Measurements from ENCODE around the gene LRR1. TPM values are rescaled to one million over a fixed set of nuclear protein-coding genes. Genes with fewer than 3 reads are reported as not detected.

Gene LRR1
- total RNA-seq, 6 experiments from 2014 or later: 3.1 to 5.6 (median 4.3) TPM

GRCh38 chr14:49659526-49660455 lies 61.1 kb downstream of the LRR1 start:
- Histone ChIP-seq H3K4me1 (no peaks in the 10 kb centered on the region), H3K27me3 (no peaks in the 10 kb centered on the region), H3K4me3 (no peak overlapping the region), H3K36me3 (no peaks in the 10 kb centered on the region), H3K27ac (no peak overlapping the region), H3K9me3 (no peaks in the 10 kb centered on the region)
- no peak for TF ChIP-seq POLR2A (IDR thresholded peaks at IDR 0.05)
- TF ChIP-seq, protein P1, sequence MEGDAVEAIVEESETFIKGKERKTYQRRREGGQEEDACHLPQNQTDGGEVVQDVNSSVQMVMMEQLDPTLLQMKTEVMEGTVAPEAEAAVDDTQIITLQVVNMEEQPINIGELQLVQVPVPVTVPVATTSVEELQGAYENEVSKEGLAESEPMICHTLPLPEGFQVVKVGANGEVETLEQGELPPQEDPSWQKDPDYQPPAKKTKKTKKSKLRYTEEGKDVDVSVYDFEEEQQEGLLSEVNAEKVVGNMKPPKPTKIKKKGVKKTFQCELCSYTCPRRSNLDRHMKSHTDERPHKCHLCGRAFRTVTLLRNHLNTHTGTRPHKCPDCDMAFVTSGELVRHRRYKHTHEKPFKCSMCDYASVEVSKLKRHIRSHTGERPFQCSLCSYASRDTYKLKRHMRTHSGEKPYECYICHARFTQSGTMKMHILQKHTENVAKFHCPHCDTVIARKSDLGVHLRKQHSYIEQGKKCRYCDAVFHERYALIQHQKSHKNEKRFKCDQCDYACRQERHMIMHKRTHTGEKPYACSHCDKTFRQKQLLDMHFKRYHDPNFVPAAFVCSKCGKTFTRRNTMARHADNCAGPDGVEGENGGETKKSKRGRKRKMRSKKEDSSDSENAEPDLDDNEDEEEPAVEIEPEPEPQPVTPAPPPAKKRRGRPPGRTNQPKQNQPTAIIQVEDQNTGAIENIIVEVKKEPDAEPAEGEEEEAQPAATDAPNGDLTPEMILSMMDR (IDR thresholded peaks at IDR 0.05): no peak
- WGBS (ENCODE audit: insufficient coverage, low coverage, low lambda C conversion rate, missing lambda C conversion rate): 85% methylated on average over 2 of the region's 2 CpGs
- intact Hi-C loops (cut with DNase I): no loop called here
- DNase-seq: no peak
- ATAC-seq: no peak

Small RNA genes lying within 50 kb of the gene (small RNA-seq; reads per million reads assigned to genes)
- gene AL139099.3 (0 reads per million in 2 experiments), gene AL139099.4 (0 reads per million in 2 experiments), gene RF00019 (0 reads per million in 2 experiments), gene RNA5SP384 (0 reads per million in 2 experiments)

Other genes with a start within 250 kb of the LRR1 start
- gene RPS29, start 12.6 kb upstream of the LRR1 start, total RNA-seq: 1,000 to 10,000 TPM in 2 of 6 experiments, 100 to 1,000 TPM in 4; 431 to 1,761 (median 531) TPM
- 100 to 1,000 TPM in 2 of 6 experiments, 10 to 100 TPM in 4; 67.4 to 157 (median 82.7) TPM for gene RPL36AL, start 21.7 kb downstream of the LRR1 start, total RNA-seq
- 10 to 100 TPM; 26.1 to 37.0 (median 30.5) TPM for gene MGAT2, start 21.9 kb downstream of the LRR1 start, total RNA-seq
- 1 to 10 TPM; 2.6 to 9.7 (median 6.0) TPM for gene DNAAF2, start 36.3 kb downstream of the LRR1 start, total RNA-seq
- 1 to 10 TPM in 5 of 6 experiments, under 1 TPM in 1; 0.73 to 9.0 (median 4.2) TPM for gene POLE2, start 89.3 kb downstream of the LRR1 start, total RNA-seq
- 1 to 10 TPM; 1.1 to 3.4 (median 2.1) TPM for gene KLHDC1, start 94.2 kb downstream of the LRR1 start, total RNA-seq
- 10 to 100 TPM; 34.0 to 69.6 (median 49.7) TPM for gene KLHDC2, start 169.2 kb downstream of the LRR1 start, total RNA-seq